Gastroesophageal sphincter (tissue), 4 donors: Measurements from ENCODE around the gene RNF39. TPM values are rescaled to one million over a fixed set of nuclear protein-coding genes. Genes with fewer than 3 reads are reported as not detected.

ENCODE experiments used
- ATAC-seq: fragments of 150-250 bp; one replicate; pipeline ENCODE4 v1.9.1; 2016; ENCODE audit warnings: mild to moderate bottlenecking, moderate library complexity
- H3K27ac ChIP-seq, 4 donors: fragments of 200-600 bp; sonication (generic) in 3 of 4; 1 replicate in 3 of 4; 2 replicates in 1 of 4; pipeline ENCODE4 v1.5.1; 2016 to 2019
- H3K27me3 ChIP-seq: fragments of 200-600 bp; sonication (generic); one replicate; pipeline ENCODE4 v1.5.1; 2019
- H3K36me3 ChIP-seq, 2 donors: fragments of 200-600 bp; sonication (generic); one replicate each; pipeline ENCODE4 v1.5.1; 2019; ENCODE audit warnings: control low read depth in 1 of 2
- H3K4me1 ChIP-seq, 3 donors: fragments of 200-600 bp; sonication (generic); 1 replicate in 2 of 3; 2 replicates in 1 of 3; pipeline ENCODE4 v1.5.1; 2016 to 2019; ENCODE audit warnings: control low read depth in 2 of 3
- H3K4me3 ChIP-seq, 2 donors: fragments of 200-600 bp; sonication (generic); one replicate each; pipeline ENCODE4 v1.5.1; 2019; ENCODE audit warnings: mild to moderate bottlenecking in 1 of 2, moderate library complexity in 1 of 2
- H3K9me3 ChIP-seq, 3 donors: fragments of 200-600 bp; sonication (generic); one replicate each; pipeline ENCODE4 v1.5.1; 2017 to 2019; ENCODE audit warnings: control low read depth in 2 of 3
- CTCF ChIP-seq, 4 experiments: fragments of 200-600 bp in 2 of 4; fragments of 450-650 bp in 2 of 4; sonication (generic) in 1 of 4; IDR thresholded peaks; one replicate each; pipeline ENCODE4 v1.5.1; 2017 to 2019; ENCODE audit warnings: antibody characterized with exemption in 4 of 4, mild to moderate bottlenecking in 2 of 4, moderate library complexity in 2 of 4
- EP300 ChIP-seq: sonication (generic); formaldehyde crosslinking; IDR thresholded peaks from one replicate; pipeline ENCODE4 v1.6.1; 2017; ENCODE audit warnings: antibody characterized with exemption, mild to moderate bottlenecking
- POLR2A ChIP-seq, 2 donors: fragments of 450-650 bp; IDR thresholded peaks; one replicate each; pipeline ENCODE4 v1.6.1; 2017; ENCODE audit warnings: antibody characterized with exemption in 2 of 2, mild to moderate bottlenecking in 2 of 2, moderate library complexity in 1 of 2
- POLR2AphosphoS5 ChIP-seq: sonication (generic); formaldehyde crosslinking; IDR thresholded peaks from one replicate; pipeline ENCODE4 v1.6.1; 2017; ENCODE audit warnings: antibody characterized with exemption
- WGBS, 2 donors: methylation state at CpG; one replicate each; pipeline ENCODE4 v1.1.5; 2018; ENCODE audit warnings: low coverage in 1 of 2; 5-methylcytosine and 5-hydroxymethylcytosine counted together
- total RNA-seq, 4 donors: library from RNA; depleted of rRNA; stranded (reverse); fragments of >200 nt; gene quantifications; one replicate each; pipeline ENCODE4 v1.1.0, GENCODE V29; 2016

RNF39 gene
- total RNA-seq, 4 donors from 2014 or later, result 0.49 TPM; not detected in 3

GRCh38 chr6:30104661-30105060, 29.1 kb upstream of the RNF39 start:
- 59 to 71% methylated on average over 2 of the region's 2 CpGs for WGBS, 2 donors
- Histone ChIP-seq H3K4me1 (peaks cover 0 to 40% (median 19%) of the 10 kb centered on the region in 3 donors), H3K4me3 (no peak overlapping the region), H3K9me3 (no peaks in the 10 kb centered on the region), H3K27me3 (peaks cover 64% of the 10 kb centered on the region), H3K27ac (no peak overlapping the region), H3K36me3 (no peaks in the 10 kb centered on the region)
- TF ChIP-seq POLR2AphosphoS5, result no peak
- no peak for TF ChIP-seq POLR2A (IDR thresholded peaks at IDR 0.05)
- no peak for TF ChIP-seq CTCF (IDR thresholded peaks at IDR 0.05)
- no peak for TF ChIP-seq EP300
- ATAC-seq, result no peak

DNA sequence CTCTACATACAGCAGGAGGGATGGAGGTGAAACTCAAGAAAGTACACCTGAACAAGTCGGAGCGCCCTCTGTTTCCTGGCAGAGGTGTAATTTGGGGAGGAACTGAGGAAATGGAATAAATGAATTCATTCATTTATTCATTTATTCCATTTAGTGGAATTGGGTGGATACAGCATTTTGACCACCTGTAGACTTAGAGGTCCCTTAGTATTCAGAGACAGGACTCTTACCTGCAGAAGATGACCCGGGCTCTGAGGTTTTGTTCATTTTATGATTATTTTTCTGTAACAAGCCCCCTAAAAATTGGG, 28.3 kb upstream of the RNF39 start:
- no peaks in the 10 kb centered on the region for H3K9me3 ChIP-seq
- H3K4me1 ChIP-seq, result peaks cover 0 to 40% (median 19%) of the 10 kb centered on the region in 3 donors
- no peak overlapping the region for H3K27ac ChIP-seq
- H3K36me3 ChIP-seq, result no peaks in the 10 kb centered on the region
- no peak for ATAC-seq
- peak overlapping the region in 1 of 2 donors; percentile 47 for H3K4me3 ChIP-seq
- H3K27me3 ChIP-seq, result peaks cover 64% of the 10 kb centered on the region
- no peak for TF ChIP-seq POLR2A (IDR thresholded peaks at IDR 0.05)
- TF ChIP-seq POLR2AphosphoS5, result no peak
- TF ChIP-seq CTCF (IDR thresholded peaks at IDR 0.05), result no peak
- TF ChIP-seq EP300, result no peak
- 15 to 33% methylated on average over 2 to 3 of the region's 3 CpGs for WGBS, 2 donors

DNA sequence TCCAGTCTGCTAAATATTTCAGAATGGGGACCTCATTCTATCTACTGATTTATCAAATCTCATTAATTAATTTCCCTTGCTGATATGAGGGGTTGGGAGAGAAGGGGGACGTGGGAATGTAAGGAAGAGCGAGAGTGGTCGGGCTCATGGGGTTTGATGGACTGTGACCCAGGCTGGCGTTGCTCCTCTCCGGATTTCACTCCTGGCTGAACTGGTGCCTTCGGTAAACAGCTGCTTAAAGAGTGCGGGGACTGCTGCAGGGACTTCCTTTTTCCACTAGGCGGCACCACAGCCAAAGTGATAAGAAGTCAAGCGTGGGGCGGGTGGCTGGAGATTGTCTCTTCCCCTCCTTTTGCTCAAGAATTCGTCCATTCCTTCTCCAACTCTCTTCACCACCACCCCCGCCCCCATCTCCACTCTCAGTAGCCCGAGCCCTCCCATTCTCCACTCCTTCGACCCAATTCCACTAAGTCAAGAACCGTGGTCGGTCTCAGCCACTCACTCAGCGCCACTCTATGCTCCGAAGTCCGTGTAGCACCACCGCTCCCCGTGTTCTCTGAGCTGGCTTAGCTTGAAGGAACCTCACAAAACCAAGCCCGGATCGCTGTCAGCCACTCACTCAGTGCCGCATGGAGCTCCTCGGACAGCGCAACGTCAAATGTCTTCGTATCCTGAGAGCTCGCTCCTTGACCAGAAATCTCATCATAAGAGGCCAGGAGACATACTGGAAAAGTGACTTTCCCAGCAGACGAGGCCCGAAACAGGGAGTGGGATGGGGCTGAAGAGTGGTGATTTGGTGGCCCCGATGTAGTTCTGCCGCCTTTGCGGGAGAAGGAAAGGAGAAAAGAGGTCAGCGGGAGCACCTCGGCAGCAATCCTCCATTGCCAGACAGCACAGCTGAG, 27.7 kb upstream of the RNF39 start:
- H3K4me3 ChIP-seq, result peak overlapping the region; percentile 10 to 47
- no peaks in the 10 kb centered on the region for H3K36me3 ChIP-seq
- H3K4me1 ChIP-seq, result peaks cover 0 to 40% (median 19%) of the 10 kb centered on the region in 3 donors
- ATAC-seq, result peak; percentile 77
- peaks cover 64% of the 10 kb centered on the region for H3K27me3 ChIP-seq
- H3K27ac ChIP-seq, result peak overlapping the region in 3 of 4 donors; percentile 69 to 86 (median 76)
- 3 to 5% methylated on average over 12 to 21 of the region's 36 CpGs for WGBS, 2 donors
- H3K9me3 ChIP-seq, result no peaks in the 10 kb centered on the region
- TF ChIP-seq POLR2AphosphoS5, result peak; percentile 6
- no peak for TF ChIP-seq POLR2A (IDR thresholded peaks at IDR 0.05)
- TF ChIP-seq CTCF (IDR thresholded peaks at IDR 0.05), result peak; percentile 60 to 95 (median 86)

DNA sequence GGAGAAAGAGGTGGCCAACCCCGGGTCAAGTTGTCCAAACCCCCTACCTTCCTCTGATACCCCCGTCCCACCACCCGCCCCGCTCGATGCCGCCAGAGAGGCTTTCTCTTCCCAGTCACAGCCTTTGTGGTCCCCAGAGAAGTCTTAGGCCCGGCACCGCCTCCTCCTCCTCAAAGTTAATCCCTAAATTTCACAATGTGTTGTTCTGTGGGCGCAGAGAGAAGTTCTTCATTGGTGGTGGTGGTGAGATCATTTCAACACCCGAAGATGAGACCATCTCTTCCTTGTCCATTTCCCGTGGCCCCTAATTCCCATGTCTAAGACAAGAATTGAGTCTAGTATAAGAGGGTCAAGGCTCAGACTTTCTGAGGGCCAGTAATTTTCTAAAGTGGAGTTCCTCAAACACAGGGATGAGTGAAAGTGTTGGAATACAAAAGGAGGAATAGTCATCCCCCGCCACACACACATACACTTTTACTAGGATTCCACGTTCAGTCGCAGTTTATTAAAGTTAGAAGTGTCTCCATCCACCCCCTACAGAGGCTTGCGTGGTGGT, 26.9 kb upstream of the RNF39 start:
- no peaks in the 10 kb centered on the region for H3K9me3 ChIP-seq
- peaks cover 64% of the 10 kb centered on the region for H3K27me3 ChIP-seq
- 32 to 43% methylated on average over 5 to 13 of the region's 15 CpGs for WGBS, 2 donors
- peak in 1 of 2 donors; percentile 17 for TF ChIP-seq POLR2A (IDR thresholded peaks at IDR 0.05)
- TF ChIP-seq POLR2AphosphoS5, result no peak
- H3K4me1 ChIP-seq, result peaks cover 0 to 40% (median 19%) of the 10 kb centered on the region in 3 donors
- peak overlapping the region in 1 of 2 donors; percentile 47 for H3K4me3 ChIP-seq
- ATAC-seq, result peak; percentile 75
- no peaks in the 10 kb centered on the region for H3K36me3 ChIP-seq
- H3K27ac ChIP-seq, result peak overlapping the region in 3 of 4 donors; percentile 69 to 86 (median 76)

GRCh38 chr6:30101444-30102413, 26.2 kb upstream of the RNF39 start:
- Histone ChIP-seq H3K27ac (peak overlapping the region in 3 of 4 donors; percentile 69 to 86 (median 76)), H3K36me3 (no peaks in the 10 kb centered on the region), H3K4me3 (peak overlapping the region in 1 of 2 donors; percentile 47), H3K27me3 (peaks cover 64% of the 10 kb centered on the region), H3K9me3 (no peaks in the 10 kb centered on the region), H3K4me1 (peaks cover 0 to 40% (median 19%) of the 10 kb centered on the region in 3 donors)
- 5 to 7% methylated on average over 5 to 8 of the region's 51 CpGs for WGBS, 2 donors
- peak; percentile 95 for ATAC-seq
- peak; percentile 38 for TF ChIP-seq POLR2AphosphoS5
- peak in 2 of 4 experiments; percentile 1 to 48 for TF ChIP-seq CTCF (IDR thresholded peaks at IDR 0.05)
- no peak for TF ChIP-seq POLR2A (IDR thresholded peaks at IDR 0.05)
